ENCODE data around the gene KCNQ5. TPM values are rescaled to one million over a fixed set of nuclear protein-coding genes. Genes with fewer than 3 reads are reported as not detected.

Gene KCNQ5
- total and polyA plus RNA-seq, 12 donors, result 0.10 to 3.6 (median 0.52) TPM

- no peak overlapping the region for H3K4me3 ChIP-seq
- H3K4me1 ChIP-seq (replicated peaks in 1 of 2), result no peaks in the 10 kb centered on the region
- no peak for TF ChIP-seq POLR2A (IDR thresholded peaks at IDR 0.05)
- TF ChIP-seq, protein P1, sequence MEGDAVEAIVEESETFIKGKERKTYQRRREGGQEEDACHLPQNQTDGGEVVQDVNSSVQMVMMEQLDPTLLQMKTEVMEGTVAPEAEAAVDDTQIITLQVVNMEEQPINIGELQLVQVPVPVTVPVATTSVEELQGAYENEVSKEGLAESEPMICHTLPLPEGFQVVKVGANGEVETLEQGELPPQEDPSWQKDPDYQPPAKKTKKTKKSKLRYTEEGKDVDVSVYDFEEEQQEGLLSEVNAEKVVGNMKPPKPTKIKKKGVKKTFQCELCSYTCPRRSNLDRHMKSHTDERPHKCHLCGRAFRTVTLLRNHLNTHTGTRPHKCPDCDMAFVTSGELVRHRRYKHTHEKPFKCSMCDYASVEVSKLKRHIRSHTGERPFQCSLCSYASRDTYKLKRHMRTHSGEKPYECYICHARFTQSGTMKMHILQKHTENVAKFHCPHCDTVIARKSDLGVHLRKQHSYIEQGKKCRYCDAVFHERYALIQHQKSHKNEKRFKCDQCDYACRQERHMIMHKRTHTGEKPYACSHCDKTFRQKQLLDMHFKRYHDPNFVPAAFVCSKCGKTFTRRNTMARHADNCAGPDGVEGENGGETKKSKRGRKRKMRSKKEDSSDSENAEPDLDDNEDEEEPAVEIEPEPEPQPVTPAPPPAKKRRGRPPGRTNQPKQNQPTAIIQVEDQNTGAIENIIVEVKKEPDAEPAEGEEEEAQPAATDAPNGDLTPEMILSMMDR (IDR thresholded peaks at IDR 0.05), result no peak
- no peak overlapping the region for H3K27ac ChIP-seq
- H3K27me3 ChIP-seq, result no peaks in the 10 kb centered on the region
- DNase-seq, result no peak
- H3K36me3 ChIP-seq (replicated peaks in 1 of 2), result no peaks in the 10 kb centered on the region
- no peaks in the 10 kb centered on the region for H3K9me3 ChIP-seq (replicated peaks in 1 of 3)
- 47 to 82% (median 75%) methylated on average over 2 of the region's 2 CpGs for WGBS, 4 donors
- intact Hi-C loops (cut with DNase I), result no loop called here
Observed at GRCh38 chr6:72828904-72829303, 207.0 kb downstream of the KCNQ5 start.

GRCh38 chr6:72832271-72832670 lies 210.4 kb downstream of the KCNQ5 start:
- H3K27ac ChIP-seq, result no peak overlapping the region
- H3K9me3 ChIP-seq (replicated peaks in 1 of 3), result no peaks in the 10 kb centered on the region
- no peaks in the 10 kb centered on the region for H3K27me3 ChIP-seq
- no peak for DNase-seq
- no peak overlapping the region for H3K4me3 ChIP-seq
- TF ChIP-seq, protein P1 (IDR thresholded peaks at IDR 0.05), result no peak
- TF ChIP-seq POLR2A (IDR thresholded peaks at IDR 0.05), result no peak
- WGBS, 4 donors, result 51 to 59% (median 55%) methylated on average over 3 of the region's 3 CpGs
- H3K36me3 ChIP-seq (replicated peaks in 1 of 2), result no peaks in the 10 kb centered on the region
- intact Hi-C loops (cut with DNase I), result no loop called here
- no peaks in the 10 kb centered on the region for H3K4me1 ChIP-seq (replicated peaks in 1 of 2)

- WGBS, 4 donors, result 74 to 96% (median 88%) methylated on average over 1 of the region's 1 CpG
Observed at GRCh38 chr6:72835749-72836148, 213.9 kb downstream of the KCNQ5 start.

GRCh38 chr6:72836971-72837370 lies 215.1 kb downstream of the KCNQ5 start:
- no peak overlapping the region for H3K4me3 ChIP-seq
- intact Hi-C loops (cut with DNase I), result no loop called here
- H3K9me3 ChIP-seq (replicated peaks in 1 of 3), result no peaks in the 10 kb centered on the region
- no peaks in the 10 kb centered on the region for H3K27me3 ChIP-seq
- H3K4me1 ChIP-seq (replicated peaks in 1 of 2), result no peaks in the 10 kb centered on the region
- DNase-seq, result no peak
- TF ChIP-seq, protein P1 (IDR thresholded peaks at IDR 0.05), result no peak
- WGBS, 4 donors, result 66 to 91% (median 67%) methylated on average over 1 of the region's 1 CpG
- H3K36me3 ChIP-seq (replicated peaks in 1 of 2), result no peaks in the 10 kb centered on the region
- no peak overlapping the region for H3K27ac ChIP-seq

More at GRCh38 chr6:72835749-72836148, 213.9 kb downstream of the KCNQ5 start:
- Histone ChIP-seq H3K27ac (no peak overlapping the region), H3K4me3 (no peak overlapping the region), H3K36me3 (replicated peaks in 1 of 2) (no peaks in the 10 kb centered on the region), H3K27me3 (no peaks in the 10 kb centered on the region), H3K9me3 (replicated peaks in 1 of 3) (no peaks in the 10 kb centered on the region), H3K4me1 (replicated peaks in 1 of 2) (no peaks in the 10 kb centered on the region)
- DNase-seq, result no peak
- TF ChIP-seq, protein P1 (IDR thresholded peaks at IDR 0.05), result no peak
- no peak for TF ChIP-seq POLR2A (IDR thresholded peaks at IDR 0.05)
- intact Hi-C loops (cut with DNase I), result no loop called here
